ENCODE data around the gene EXD2.
"Not testable (repeated sequence)": the region's sequence is repeated elsewhere in the genome, so short reads cannot be mapped to it uniquely, and the experiment has no call there.

The EXD2 gene

GRCh38 chr14:69282448-69282847 lies 91.2 kb downstream of the EXD2 start:
- DNase-seq = no peak

GRCh38 chr14:69284170-69284569 lies 92.9 kb downstream of the EXD2 start:
- DNase-seq = no peak

GRCh38 chr14:69285661-69286255 lies 94.5 kb downstream of the EXD2 start:
- DNase-seq = no peak

- DNase-seq = no peak
These were observed 96.1 kb downstream of the EXD2 start for GRCh38 chr14:69287098-69288010.

- no peak for DNase-seq
These were observed 96.9 kb downstream of the EXD2 start for GRCh38 chr14:69288011-69288771.

GRCh38 chr14:69288956-69289705 lies 97.8 kb downstream of the EXD2 start:
- no peak for DNase-seq

- no peak for DNase-seq
These were observed 98.7 kb downstream of the EXD2 start for GRCh38 chr14:69289811-69290520.

GRCh38 chr14:69290881-69291280 lies 99.6 kb downstream of the EXD2 start:
- DNase-seq = not testable (repeated sequence)

- no peak for DNase-seq
These were observed 100.1 kb downstream of the EXD2 start for GRCh38 chr14:69291396-69291795.

GRCh38 chr14:69291891-69292561 lies 100.7 kb downstream of the EXD2 start:
- no peak for DNase-seq
